ENCODE results near the gene CATSPERE. TPM values are rescaled to one million over a fixed set of nuclear protein-coding genes. Genes with fewer than 3 reads are reported as not detected.

The CATSPERE gene
- total RNA-seq, 4 donors from 2014 or later, result 0.82 to 5.3 (median 1.2) TPM

- no peak for TF ChIP-seq CTCF (IDR thresholded peaks at IDR 0.05; ENCODE audit: low read depth)
Observed at GRCh38 chr1:244424649-244425334, 36.3 kb upstream of the CATSPERE start.

- no peak for TF ChIP-seq CTCF (IDR thresholded peaks at IDR 0.05; ENCODE audit: low read depth)
Observed at GRCh38 chr1:244427647-244428046, 33.4 kb upstream of the CATSPERE start.

- TF ChIP-seq CTCF (IDR thresholded peaks at IDR 0.05; ENCODE audit: low read depth), result no peak
Observed at GRCh38 chr1:244429818-244430217, 31.3 kb upstream of the CATSPERE start.

GRCh38 chr1:244431166-244431565, 29.9 kb upstream of the CATSPERE start:
- no peak for TF ChIP-seq CTCF (IDR thresholded peaks at IDR 0.05; ENCODE audit: low read depth)

- no peak for TF ChIP-seq CTCF (IDR thresholded peaks at IDR 0.05; ENCODE audit: low read depth)
Observed at GRCh38 chr1:244435562-244436205, 25.4 kb upstream of the CATSPERE start.

GRCh38 chr1:244436336-244437085, 24.6 kb upstream of the CATSPERE start:
- no peak for TF ChIP-seq CTCF (IDR thresholded peaks at IDR 0.05; ENCODE audit: low read depth)

GRCh38 chr1:244437086-244437468, 24.0 kb upstream of the CATSPERE start:
- no peak for TF ChIP-seq CTCF (IDR thresholded peaks at IDR 0.05; ENCODE audit: low read depth)
